Sigmoid colon (tissue), 7 donors: ENCODE results near the gene UQCC5. TPM values are rescaled to one million over a fixed set of nuclear protein-coding genes. Genes with fewer than 3 reads are reported as not detected.

Experiments used
- DNase-seq: peaks from one replicate; pipeline ENCODE4 v3.0.0-alpha.2; 2019
- H3K27ac ChIP-seq, 4 donors: fragments of 200-600 bp; sonication (generic); one replicate each; pipeline ENCODE4 v1.5.1; 2016 to 2019; ENCODE audit warnings: mild to moderate bottlenecking in 1 of 4
- H3K27me3 ChIP-seq, 3 donors: fragments of 200-600 bp; sonication (generic); one replicate each; pipeline ENCODE4 v1.5.1; 2019; ENCODE audit warnings: mild to moderate bottlenecking in 1 of 3
- H3K36me3 ChIP-seq, 4 donors: fragments of 200-600 bp; sonication (generic); one replicate each; pipeline ENCODE4 v1.5.1; 2016 to 2019
- H3K4me1 ChIP-seq, 4 donors: fragments of 200-600 bp; sonication (generic); one replicate each; pipeline ENCODE4 v1.5.1; 2017 to 2019
- H3K4me3 ChIP-seq, 4 donors: fragments of 200-600 bp; sonication (generic); one replicate each; pipeline ENCODE4 v1.5.1; 2017 to 2019; ENCODE audit warnings: mild to moderate bottlenecking in 2 of 4, moderate library complexity in 1 of 4
- H3K9me3 ChIP-seq, 4 donors: fragments of 200-600 bp in 3 of 4; sonication (generic) in 3 of 4; one replicate each; pipeline versions ENCODE4 v1.5.1 to v1.6.1; 2013 to 2019
- EP300 ChIP-seq, 4 donors: sonication (generic); formaldehyde crosslinking; IDR thresholded peaks; one replicate each; pipeline ENCODE4 v1.6.1; 2017; ENCODE audit warnings: antibody characterized with exemption in 4 of 4
- POLR2A ChIP-seq, 2 donors: fragments of 450-650 bp; IDR thresholded peaks; one replicate each; pipeline ENCODE4 v1.6.1; 2016; ENCODE audit warnings: antibody characterized with exemption in 2 of 2, mild to moderate bottlenecking in 2 of 2, moderate library complexity in 2 of 2
- POLR2AphosphoS5 ChIP-seq, 4 donors: sonication (generic); formaldehyde crosslinking; IDR thresholded peaks; one replicate each; pipeline ENCODE4 v1.6.1; 2017; ENCODE audit warnings: antibody characterized with exemption in 4 of 4
- WGBS, 2 donors: extraction: QIAGEN DNeasy Blood & Tissue Kit; methylation state at CpG; one replicate each; pipeline ENCODE4 v1.1.7; 2013; 5-methylcytosine and 5-hydroxymethylcytosine counted together
- intact Hi-C: fragments of 100-400 bp; cut with DNase I; formaldehyde crosslinking; loops from one replicate; pipeline ENCODE4 v1.15.1; 2023
- polyA plus RNA-seq, 3 donors: library from polyadenylated mRNA; stranded (reverse); fragments of 200-250 nt; gene quantifications; one replicate each; pipeline ENCODE4 v1.2.3, GENCODE V29; 2013
- total RNA-seq, 4 donors: library from RNA; depleted of rRNA; stranded (reverse); fragments of >200 nt; gene quantifications; one replicate each; pipeline ENCODE4 v1.1.0, GENCODE V29; 2016
- TF ChIP-seq, protein P1 (sequence below), 4 experiments: fragments of 450-650 bp in 3 of 4; fragments of 200-600 bp in 1 of 4; IDR thresholded peaks; one replicate each; pipeline ENCODE4 v1.5.1; 2016 to 2019; ENCODE audit warnings: antibody characterized with exemption in 4 of 4, mild to moderate bottlenecking in 3 of 4, moderate library complexity in 2 of 4
- donor health status: healthy with polysubstance abuse.
- donor health status: Bipolar disorder and iron deficiency.
- donor health status: healthy.

The UQCC5 gene
- total and polyA plus RNA-seq, 7 donors: 0.54 to 15.6 (median 2.9) TPM

DNA sequence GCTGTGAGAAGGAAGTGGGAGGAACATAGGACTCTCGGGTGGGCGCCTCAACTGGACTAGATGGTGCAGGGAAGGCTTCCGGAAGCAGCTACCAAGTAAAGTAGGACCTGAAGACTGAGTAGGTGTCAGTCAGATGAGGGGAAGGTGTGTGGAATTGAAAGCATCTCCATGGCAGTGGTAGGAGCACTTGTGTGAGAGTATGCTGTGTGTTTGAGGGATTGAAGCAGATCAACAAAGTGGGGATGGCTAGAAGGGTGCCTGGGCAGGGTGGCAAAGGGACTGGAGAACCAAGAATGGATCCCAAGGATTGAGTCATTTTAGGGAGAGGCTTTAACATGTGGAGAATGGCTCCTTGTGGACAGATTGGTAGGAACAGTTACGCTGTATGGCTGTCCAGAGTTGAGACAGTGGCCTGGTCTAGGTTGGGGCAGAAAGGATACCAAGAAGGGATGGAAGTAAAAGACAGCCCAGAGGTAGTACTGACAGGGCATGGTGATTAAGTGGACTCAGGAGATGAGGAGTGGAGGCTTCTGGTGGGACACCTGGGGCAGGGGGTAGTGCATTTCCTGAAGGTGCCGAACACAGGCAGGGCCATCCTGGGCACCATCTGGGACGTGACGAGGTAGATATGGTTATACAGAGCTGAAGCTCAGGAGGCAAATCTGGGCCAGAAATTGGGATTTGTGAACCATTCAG, 1.5 kb downstream of the UQCC5 start:
- TF ChIP-seq, protein P1, sequence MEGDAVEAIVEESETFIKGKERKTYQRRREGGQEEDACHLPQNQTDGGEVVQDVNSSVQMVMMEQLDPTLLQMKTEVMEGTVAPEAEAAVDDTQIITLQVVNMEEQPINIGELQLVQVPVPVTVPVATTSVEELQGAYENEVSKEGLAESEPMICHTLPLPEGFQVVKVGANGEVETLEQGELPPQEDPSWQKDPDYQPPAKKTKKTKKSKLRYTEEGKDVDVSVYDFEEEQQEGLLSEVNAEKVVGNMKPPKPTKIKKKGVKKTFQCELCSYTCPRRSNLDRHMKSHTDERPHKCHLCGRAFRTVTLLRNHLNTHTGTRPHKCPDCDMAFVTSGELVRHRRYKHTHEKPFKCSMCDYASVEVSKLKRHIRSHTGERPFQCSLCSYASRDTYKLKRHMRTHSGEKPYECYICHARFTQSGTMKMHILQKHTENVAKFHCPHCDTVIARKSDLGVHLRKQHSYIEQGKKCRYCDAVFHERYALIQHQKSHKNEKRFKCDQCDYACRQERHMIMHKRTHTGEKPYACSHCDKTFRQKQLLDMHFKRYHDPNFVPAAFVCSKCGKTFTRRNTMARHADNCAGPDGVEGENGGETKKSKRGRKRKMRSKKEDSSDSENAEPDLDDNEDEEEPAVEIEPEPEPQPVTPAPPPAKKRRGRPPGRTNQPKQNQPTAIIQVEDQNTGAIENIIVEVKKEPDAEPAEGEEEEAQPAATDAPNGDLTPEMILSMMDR (IDR thresholded peaks at IDR 0.05): no peak
- TF ChIP-seq EP300 (IDR thresholded peaks at IDR 0.05) (no peak), POLR2A (IDR thresholded peaks at IDR 0.05) (no peak), POLR2AphosphoS5 (IDR thresholded peaks at IDR 0.05) (no peak)
- peak overlapping the region; percentile 57 to 84 (median 71) for H3K4me3 ChIP-seq
- no peak for DNase-seq
- intact Hi-C loops: loop anchor here (5.0 kb wide), 2 partner anchors 66 to 169 kb away; partner anchors contain the start of genes GLT8D1 and SPCS1
- H3K27me3 ChIP-seq: no peaks in the 10 kb centered on the region
- WGBS, 2 donors: 74 to 79% methylated on average over 7 of the region's 7 CpGs
- H3K36me3 ChIP-seq: peaks cover 0 to 18% (median 0%) of the 10 kb centered on the region in 4 donors
- peaks cover 0 to 60% (median 48%) of the 10 kb centered on the region in 4 donors for H3K4me1 ChIP-seq
- peak overlapping the region; percentile 85 to 93 (median 88) for H3K27ac ChIP-seq
- no peaks in the 10 kb centered on the region for H3K9me3 ChIP-seq

DNA sequence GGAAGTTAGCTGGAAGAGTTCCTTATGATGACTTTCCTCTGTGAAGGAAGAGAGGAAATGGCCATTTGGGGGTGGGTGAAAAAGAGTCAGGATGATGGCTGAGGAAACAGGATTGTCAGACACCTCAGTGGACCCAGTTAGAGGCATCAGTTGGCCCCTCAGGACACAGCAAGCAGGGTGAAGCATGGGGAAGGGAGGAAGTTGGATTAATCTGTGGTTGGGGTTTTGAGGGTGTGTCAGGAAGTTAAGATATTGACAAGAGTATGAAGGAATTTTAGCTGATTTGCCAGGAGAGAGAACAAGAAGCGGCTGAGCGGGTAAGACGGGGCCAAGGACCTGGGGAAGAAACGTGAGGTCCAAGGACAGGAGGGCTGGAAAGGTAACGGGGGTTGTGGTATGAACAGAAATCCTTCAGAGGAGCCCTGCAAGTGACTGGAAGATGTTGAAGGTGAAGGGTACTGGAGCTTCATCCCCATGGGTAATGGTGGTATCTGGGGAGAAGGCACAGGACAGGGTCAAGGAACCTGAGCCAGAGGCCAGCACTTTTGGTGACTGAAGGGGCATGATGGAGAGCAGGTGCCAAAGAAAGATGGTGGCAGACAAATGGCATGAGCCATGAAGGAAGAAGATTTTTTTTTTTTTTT, 2.7 kb downstream of the UQCC5 start:
- Histone ChIP-seq H3K4me3 (no peak overlapping the region), H3K9me3 (no peaks in the 10 kb centered on the region), H3K36me3 (peaks cover 0 to 23% (median 0%) of the 10 kb centered on the region in 4 donors), H3K27ac (no peak overlapping the region), H3K4me1 (peaks cover 0 to 52% (median 41%) of the 10 kb centered on the region in 4 donors), H3K27me3 (no peaks in the 10 kb centered on the region)
- DNase-seq: no peak
- TF ChIP-seq POLR2A (IDR thresholded peaks at IDR 0.05) (no peak), EP300 (IDR thresholded peaks at IDR 0.05) (no peak), POLR2AphosphoS5 (IDR thresholded peaks at IDR 0.05) (no peak)
- TF ChIP-seq, protein P1 (IDR thresholded peaks at IDR 0.05): no peak
- intact Hi-C loops: loop anchor here (5.0 kb wide), 2 partner anchors 67 to 168 kb away; partner anchors contain the start of genes GLT8D1 and SPCS1
- WGBS, 2 donors: 88 to 94% methylated on average over 5 of the region's 5 CpGs

DNA sequence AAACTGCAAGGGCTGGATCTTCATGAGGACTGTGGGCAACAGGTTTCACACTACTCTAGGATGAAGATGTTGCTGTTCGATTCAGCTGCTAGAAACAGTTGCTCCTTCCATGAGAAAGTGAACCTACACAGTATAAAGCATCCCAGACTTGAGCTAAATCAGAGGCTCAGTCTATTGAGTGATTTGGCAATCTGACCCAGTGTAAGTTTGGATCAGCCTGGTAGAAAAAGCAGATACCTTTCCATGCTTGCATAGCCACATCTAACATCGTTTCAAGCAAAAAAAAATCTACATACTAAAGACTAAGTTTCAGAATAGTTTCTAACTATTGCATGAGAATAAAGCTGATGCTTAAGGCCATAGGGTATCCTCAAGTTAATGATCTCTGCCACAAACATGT, 4.6 kb downstream of the UQCC5 start:
- Histone ChIP-seq H3K27ac (no peak overlapping the region), H3K4me3 (no peak overlapping the region), H3K9me3 (no peaks in the 10 kb centered on the region), H3K4me1 (peaks cover 0 to 33% (median 23%) of the 10 kb centered on the region in 4 donors), H3K27me3 (no peaks in the 10 kb centered on the region), H3K36me3 (peaks cover 0 to 33% (median 0%) of the 10 kb centered on the region in 4 donors)
- 84 to 94% methylated on average over 2 of the region's 2 CpGs for WGBS, 2 donors
- intact Hi-C loops: no loop called here
- TF ChIP-seq EP300 (IDR thresholded peaks at IDR 0.05) (no peak), POLR2A (IDR thresholded peaks at IDR 0.05) (no peak), POLR2AphosphoS5 (IDR thresholded peaks at IDR 0.05) (no peak)
- TF ChIP-seq, protein P1 (IDR thresholded peaks at IDR 0.05): no peak
- no peak for DNase-seq

DNA sequence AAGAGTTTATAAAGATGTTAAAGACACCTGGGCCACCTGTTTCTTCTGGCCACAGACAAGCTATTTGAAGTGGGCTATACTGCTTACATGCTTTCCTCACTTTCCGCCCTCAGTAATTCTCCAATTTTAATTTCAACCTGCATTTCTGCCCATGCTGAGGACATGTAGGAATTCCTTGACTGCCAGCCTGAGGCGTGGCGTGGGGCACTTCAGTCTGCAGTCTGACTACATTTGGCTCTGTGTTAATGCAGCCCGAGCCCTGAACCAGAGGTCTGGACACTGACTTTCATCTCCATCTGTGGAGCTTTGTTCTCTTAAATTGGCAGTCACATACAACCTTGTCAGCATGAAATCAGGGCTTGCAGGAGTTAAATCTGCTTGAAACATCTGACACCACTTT, 8.5 kb downstream of the UQCC5 start:
- 74 to 85% methylated on average over 4 of the region's 4 CpGs for whole genome bisulfite sequencing, 2 donors
- no peak overlapping the region for H3K27ac ChIP-seq
- intact Hi-C loops: no loop called here

More for the DNA sequence above, 8.5 kb downstream of the UQCC5 start:
- H3K27me3 ChIP-seq: no peaks in the 10 kb centered on the region
- peaks cover 0 to under 1% (median 0%) of the 10 kb centered on the region in 4 donors for H3K4me1 ChIP-seq
- H3K36me3 ChIP-seq: peaks cover 0 to 71% (median 12%) of the 10 kb centered on the region in 4 donors
- no peak for TF ChIP-seq POLR2A (IDR thresholded peaks at IDR 0.05)
- TF ChIP-seq POLR2AphosphoS5 (IDR thresholded peaks at IDR 0.05): no peak
- no peak for TF ChIP-seq EP300 (IDR thresholded peaks at IDR 0.05)
- TF ChIP-seq, protein P1 (IDR thresholded peaks at IDR 0.05): no peak
- H3K4me3 ChIP-seq: no peak overlapping the region
- H3K9me3 ChIP-seq: no peaks in the 10 kb centered on the region
- DNase-seq: no peak
